ENCODE data around the gene MAD1L1. TPM values are rescaled to one million over a fixed set of nuclear protein-coding genes. Genes with fewer than 3 reads are reported as not detected.

MAD1L1 gene
- total RNA-seq, 2 donors from 2014 or later = 46.7 to 66.0 TPM

- no peak overlapping the region for H3K27ac Mint-ChIP-seq
- no peak for ATAC-seq (replicated peaks)
- H3K36me3 Mint-ChIP-seq (ENCODE audit: low read depth) = peaks cover 11% of the 10 kb centered on the region
- no peaks in the 10 kb centered on the region for H3K4me1 Mint-ChIP-seq
- no peaks in the 10 kb centered on the region for H3K27me3 Mint-ChIP-seq
- no peaks in the 10 kb centered on the region for H3K9me3 Mint-ChIP-seq
- no peak overlapping the region for H3K4me3 Mint-ChIP-seq
Measured at GRCh38 chr7:1901431-1902210, 331.1 kb downstream of the MAD1L1 start.

- ATAC-seq (replicated peaks) = no peak
- H3K27me3 Mint-ChIP-seq = no peaks in the 10 kb centered on the region
- H3K4me3 Mint-ChIP-seq = no peak overlapping the region
- H3K4me1 Mint-ChIP-seq = no peaks in the 10 kb centered on the region
- H3K36me3 Mint-ChIP-seq (ENCODE audit: low read depth) = peaks cover 17% of the 10 kb centered on the region
- H3K27ac Mint-ChIP-seq = no peak overlapping the region
- no peaks in the 10 kb centered on the region for H3K9me3 Mint-ChIP-seq
Measured at GRCh38 chr7:1900847-1901246, 331.9 kb downstream of the MAD1L1 start.

- Mint-ChIP-seq H3K27me3 (no peaks in the 10 kb centered on the region), H3K27ac (no peak overlapping the region), H3K36me3 (ENCODE audit: low read depth) (peaks cover 17% of the 10 kb centered on the region), H3K4me1 (no peaks in the 10 kb centered on the region), H3K4me3 (no peak overlapping the region), H3K9me3 (no peaks in the 10 kb centered on the region)
- no peak for ATAC-seq (replicated peaks)
Measured at GRCh38 chr7:1899951-1900762, 332.6 kb downstream of the MAD1L1 start.

- H3K4me3 Mint-ChIP-seq = no peak overlapping the region
- peaks cover 17% of the 10 kb centered on the region for H3K36me3 Mint-ChIP-seq (ENCODE audit: low read depth)
- no peaks in the 10 kb centered on the region for H3K4me1 Mint-ChIP-seq
- H3K27me3 Mint-ChIP-seq = no peaks in the 10 kb centered on the region
- H3K9me3 Mint-ChIP-seq = no peaks in the 10 kb centered on the region
- H3K27ac Mint-ChIP-seq = no peak overlapping the region
- ATAC-seq (replicated peaks) = no peak
Measured at GRCh38 chr7:1899196-1899595, 333.5 kb downstream of the MAD1L1 start.

- Mint-ChIP-seq H3K4me1 (no peaks in the 10 kb centered on the region), H3K4me3 (no peak overlapping the region), H3K36me3 (ENCODE audit: low read depth) (peaks cover 17% of the 10 kb centered on the region), H3K27ac (no peak overlapping the region), H3K9me3 (no peaks in the 10 kb centered on the region), H3K27me3 (no peaks in the 10 kb centered on the region)
- no peak for ATAC-seq (replicated peaks)
Measured at GRCh38 chr7:1898628-1899185, 334.0 kb downstream of the MAD1L1 start.

GRCh38 chr7:1897861-1898627, 334.7 kb downstream of the MAD1L1 start:
- Mint-ChIP-seq H3K9me3 (no peaks in the 10 kb centered on the region), H3K27me3 (no peaks in the 10 kb centered on the region), H3K4me3 (no peak overlapping the region), H3K4me1 (no peaks in the 10 kb centered on the region), H3K27ac (no peak overlapping the region), H3K36me3 (ENCODE audit: low read depth) (peaks cover 17% of the 10 kb centered on the region)
- no peak for ATAC-seq (replicated peaks)

- Mint-ChIP-seq H3K27ac (no peak overlapping the region), H3K9me3 (no peaks in the 10 kb centered on the region), H3K27me3 (no peaks in the 10 kb centered on the region), H3K4me1 (no peaks in the 10 kb centered on the region), H3K36me3 (ENCODE audit: low read depth) (peaks cover 17% of the 10 kb centered on the region), H3K4me3 (no peak overlapping the region)
- ATAC-seq (replicated peaks) = no peak
Measured at GRCh38 chr7:1897076-1897860, 335.5 kb downstream of the MAD1L1 start.

GRCh38 chr7:1895664-1896515, 336.9 kb downstream of the MAD1L1 start:
- Mint-ChIP-seq H3K9me3 (no peaks in the 10 kb centered on the region), H3K27me3 (no peaks in the 10 kb centered on the region), H3K27ac (no peak overlapping the region), H3K4me3 (no peak overlapping the region), H3K36me3 (ENCODE audit: low read depth) (peaks cover 17% of the 10 kb centered on the region), H3K4me1 (no peaks in the 10 kb centered on the region)
- ATAC-seq (replicated peaks) = no peak

- ATAC-seq (replicated peaks) = no peak
Measured at GRCh38 chr7:1894906-1895663, 337.7 kb downstream of the MAD1L1 start.

GRCh38 chr7:1894313-1894900, 338.3 kb downstream of the MAD1L1 start:
- Mint-ChIP-seq H3K4me1 (no peaks in the 10 kb centered on the region), H3K36me3 (ENCODE audit: low read depth) (peaks cover 17% of the 10 kb centered on the region), H3K27ac (peak overlapping the region; percentile 56), H3K9me3 (no peaks in the 10 kb centered on the region), H3K27me3 (no peaks in the 10 kb centered on the region), H3K4me3 (no peak overlapping the region)
- ATAC-seq (replicated peaks) = no peak

More at GRCh38 chr7:1894906-1895663, 337.7 kb downstream of the MAD1L1 start:
- no peak overlapping the region for H3K27ac Mint-ChIP-seq
- no peaks in the 10 kb centered on the region for H3K9me3 Mint-ChIP-seq
- peaks cover 17% of the 10 kb centered on the region for H3K36me3 Mint-ChIP-seq (ENCODE audit: low read depth)
- no peaks in the 10 kb centered on the region for H3K27me3 Mint-ChIP-seq
- H3K4me1 Mint-ChIP-seq = no peaks in the 10 kb centered on the region
- H3K4me3 Mint-ChIP-seq = no peak overlapping the region

GRCh38 chr7:1893451-1893850, 339.3 kb downstream of the MAD1L1 start:
- Mint-ChIP-seq H3K4me1 (no peaks in the 10 kb centered on the region), H3K9me3 (no peaks in the 10 kb centered on the region), H3K27ac (no peak overlapping the region), H3K27me3 (no peaks in the 10 kb centered on the region), H3K4me3 (no peak overlapping the region), H3K36me3 (ENCODE audit: low read depth) (peaks cover 22% of the 10 kb centered on the region)
- no peak for ATAC-seq (replicated peaks)

GRCh38 chr7:1893036-1893435, 339.7 kb downstream of the MAD1L1 start:
- ATAC-seq (replicated peaks) = no peak
- Mint-ChIP-seq H3K36me3 (ENCODE audit: low read depth) (peaks cover 26% of the 10 kb centered on the region), H3K4me3 (no peak overlapping the region), H3K9me3 (peaks cover 3% of the 10 kb centered on the region), H3K27me3 (no peaks in the 10 kb centered on the region), H3K27ac (no peak overlapping the region), H3K4me1 (no peaks in the 10 kb centered on the region)

Measured in activated T-helper 17 cell treated with anti-CD3 and anti-CD28 coated beads, Interleukin-2, amount 50 U/mL, for 72 hours (primary cell).